Dedifferentiated amniotic fluid mesenchymal stem cell (primary cell): Measurements from ENCODE around the gene TMEM217.

ENCODE experiments used
- DNase-seq: peaks from one replicate; pipeline ENCODE4 v3.0.0-alpha.2; 2016; ENCODE audit errors: extremely low spot score

The TMEM217 gene

DNA sequence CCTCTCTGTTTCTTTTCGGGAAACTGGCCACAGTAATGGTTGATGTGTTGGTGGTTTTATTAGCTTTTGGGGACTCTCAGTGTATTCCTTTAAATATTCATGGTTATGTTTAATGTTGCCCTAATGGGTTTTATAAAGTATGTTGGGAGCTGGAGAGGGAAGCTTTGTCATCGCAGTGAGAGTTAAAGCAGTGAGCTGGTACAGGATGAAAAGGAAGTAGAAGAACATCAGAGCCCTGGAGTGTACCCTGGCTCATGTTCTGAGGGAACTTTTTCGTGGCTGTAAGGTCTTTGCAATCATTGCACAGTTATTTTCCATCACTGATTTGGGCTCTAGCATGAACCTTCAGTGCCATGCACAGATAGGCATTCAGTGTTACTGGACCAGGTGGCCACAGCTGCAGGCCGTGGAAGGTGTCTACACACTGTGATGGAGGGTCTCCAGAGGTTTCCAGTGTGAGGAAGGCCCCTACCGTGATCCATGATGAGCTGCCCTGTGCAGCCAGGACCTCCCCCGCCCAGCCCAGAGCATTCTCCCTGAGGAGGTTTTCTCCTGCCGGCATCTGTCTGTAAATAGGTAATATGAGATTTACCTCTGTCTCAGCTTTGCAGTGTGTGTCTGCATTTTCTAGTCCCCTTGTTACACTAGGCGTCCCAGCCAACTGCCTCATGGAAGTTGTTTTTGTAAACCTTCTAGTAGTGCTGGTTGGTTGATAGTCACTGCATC lies 22.4 kb upstream of the TMEM217 start:
- DNase-seq: no peak

DNA sequence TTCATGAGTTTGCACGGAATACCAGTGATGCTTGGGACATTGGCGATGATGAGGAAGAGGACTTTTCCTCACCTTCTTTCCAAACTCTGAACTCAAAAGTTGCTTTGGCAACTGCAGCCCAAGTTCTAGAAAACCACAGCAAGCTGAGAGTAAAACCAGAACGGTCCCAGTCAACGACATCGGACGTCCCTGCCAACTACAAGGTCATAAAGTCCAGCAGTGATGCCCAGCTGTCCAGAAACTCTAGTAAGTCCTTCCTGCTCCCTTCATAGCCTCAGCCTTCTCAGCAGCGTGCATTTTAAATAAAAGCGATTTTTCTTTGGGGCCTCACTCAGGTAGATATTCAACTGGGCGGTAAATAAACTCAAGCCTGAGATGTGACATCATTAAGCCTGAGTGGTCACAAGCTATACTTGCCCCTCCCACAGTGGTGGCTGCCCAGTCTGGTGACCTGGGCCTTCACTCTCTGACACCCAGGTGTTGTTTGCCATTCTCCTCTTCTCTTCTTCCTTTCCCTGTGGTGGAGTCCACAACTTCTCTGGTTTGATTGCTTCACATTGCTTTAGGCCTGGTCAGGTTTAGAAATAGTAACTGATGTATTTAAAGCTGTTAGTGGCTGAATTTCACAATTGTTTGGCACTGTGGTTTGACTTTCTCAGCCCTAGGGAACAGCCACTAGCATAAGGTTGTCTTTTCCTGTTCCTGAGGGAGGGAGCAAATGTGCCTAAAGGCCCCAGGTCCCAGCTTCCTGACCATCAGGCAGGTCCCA lies 21.6 kb upstream of the TMEM217 start:
- no peak for DNase-seq

DNA sequence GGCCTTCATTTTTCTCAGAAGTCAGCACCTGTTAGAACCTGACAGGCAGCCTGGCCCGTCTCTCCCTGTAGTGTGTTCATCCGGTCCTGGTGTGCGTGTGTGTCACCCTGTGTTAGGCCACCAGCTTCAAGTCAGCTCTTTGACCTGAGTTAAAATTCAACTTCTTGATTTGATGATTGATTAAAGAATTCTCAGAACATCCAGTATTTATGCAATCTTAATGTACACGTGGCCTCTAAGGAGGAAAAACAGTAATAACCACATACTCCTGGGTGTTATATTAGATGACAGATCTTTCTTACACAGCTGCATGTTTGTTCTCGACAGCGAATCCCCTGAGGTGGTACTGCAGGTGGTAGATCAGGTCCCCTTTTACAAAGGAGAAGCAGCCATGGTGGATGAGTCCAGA lies 19.1 kb upstream of the TMEM217 start:
- DNase-seq: no peak

DNA sequence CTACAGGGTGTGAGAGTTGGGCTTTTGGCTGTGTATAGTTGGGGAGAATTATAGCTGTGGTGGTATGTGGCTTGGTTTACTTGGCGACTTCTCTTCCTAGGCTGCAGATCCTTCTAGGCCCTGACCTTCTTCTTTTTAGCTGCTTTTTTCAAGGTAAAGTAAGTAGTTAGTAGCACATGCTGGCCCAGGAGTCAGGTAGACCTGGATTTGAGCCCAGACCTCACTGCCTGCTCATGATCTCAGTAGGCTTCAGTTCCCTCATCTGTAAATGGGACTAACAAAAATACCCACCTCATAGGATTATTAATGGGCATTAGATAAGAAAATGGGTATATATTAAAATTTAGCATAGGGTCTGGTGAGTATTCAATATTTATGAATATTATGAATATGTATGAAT lies 17.4 kb upstream of the TMEM217 start:
- no peak for DNase-seq

DNA sequence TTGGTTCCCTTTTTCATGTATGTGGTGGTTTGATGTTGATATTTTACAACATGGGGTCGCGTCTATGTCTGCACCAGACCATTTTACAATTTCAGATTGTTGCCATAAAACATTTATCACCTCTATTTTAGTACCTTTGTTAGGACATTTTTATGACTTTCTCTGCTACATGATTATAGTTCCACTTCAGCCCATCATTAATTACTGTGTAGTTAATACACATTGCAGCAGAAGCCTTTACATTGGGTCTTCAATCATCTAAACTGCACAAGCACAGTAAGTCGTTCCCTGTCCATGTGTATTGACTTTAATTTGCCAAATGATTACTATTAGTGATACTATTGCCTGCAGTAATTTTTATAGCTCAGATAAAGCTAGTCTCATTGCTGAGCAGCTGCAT lies 15.7 kb upstream of the TMEM217 start:
- no peak for DNase-seq

DNA sequence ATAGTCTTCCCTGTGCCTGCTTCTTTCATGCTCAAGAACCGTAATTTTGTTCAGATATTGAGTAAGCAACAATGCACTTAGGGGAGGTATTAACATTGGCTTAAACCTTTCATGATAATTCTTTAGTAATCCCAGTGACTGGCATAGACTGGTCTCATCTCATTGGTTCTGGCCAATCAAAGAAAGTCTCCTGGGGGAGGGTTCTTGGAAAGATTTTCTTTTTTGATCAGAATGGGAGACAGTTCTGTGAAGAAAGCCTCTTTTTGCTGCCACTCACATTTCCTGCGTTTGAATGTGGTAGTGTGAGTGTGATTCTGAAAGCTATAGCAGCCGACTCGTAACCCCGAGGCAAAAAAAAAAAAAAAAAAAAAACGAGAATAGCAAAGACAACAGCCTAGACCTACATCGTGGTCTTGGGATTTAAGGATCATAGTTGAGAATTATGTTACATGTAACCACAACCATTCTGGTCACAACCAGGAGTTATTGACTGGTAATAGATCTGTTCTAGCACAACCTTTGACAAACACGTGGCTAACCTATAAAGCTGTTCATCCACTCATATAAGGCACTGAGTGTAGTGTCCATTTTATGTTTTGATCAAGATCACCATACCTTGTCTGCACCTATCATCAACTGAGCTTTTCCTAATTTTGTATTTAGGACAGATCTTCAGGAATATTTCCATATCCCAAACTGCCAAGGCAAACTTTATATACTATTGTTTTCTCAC lies 15.1 kb upstream of the TMEM217 start:
- DNase-seq: no peak

DNA sequence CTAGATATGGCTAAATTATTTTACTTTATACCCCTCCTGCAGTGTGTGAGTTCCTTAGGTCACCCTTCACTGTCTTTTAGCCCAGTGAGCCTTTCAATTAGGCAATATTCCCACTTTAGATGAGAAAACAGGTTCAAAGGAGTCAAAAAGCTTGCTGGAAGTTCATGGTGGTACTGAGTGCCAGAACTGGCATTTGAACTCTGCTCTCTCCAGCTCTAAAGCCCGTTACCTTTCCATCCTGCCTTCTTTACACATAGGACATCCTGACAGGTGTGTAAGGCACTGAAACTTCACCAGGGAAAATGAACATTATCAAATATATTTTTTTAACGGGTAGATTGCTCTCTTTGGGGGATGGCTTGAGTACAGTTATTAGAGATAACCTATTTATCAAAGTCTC lies 11.2 kb upstream of the TMEM217 start:
- no peak for DNase-seq

DNA sequence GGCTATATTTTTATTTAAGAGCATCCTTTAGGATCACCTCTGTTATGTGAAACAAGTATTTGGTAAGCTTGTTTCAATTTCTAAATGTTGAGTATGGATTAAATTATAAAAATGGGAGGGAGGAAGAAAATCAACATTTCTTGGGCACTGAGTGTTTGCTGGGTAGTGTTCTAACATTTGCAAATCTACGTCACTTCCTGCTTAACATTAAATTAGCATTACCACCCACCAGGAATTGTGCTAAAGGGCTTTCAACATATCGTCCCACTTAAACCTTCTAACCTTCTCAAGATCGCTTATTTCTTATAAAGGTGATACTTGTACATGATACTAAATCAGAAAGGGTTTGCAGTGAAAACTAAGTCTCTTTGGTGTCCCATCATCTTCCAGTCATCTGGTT lies 7.9 kb upstream of the TMEM217 start:
- DNase-seq: no peak

DNA sequence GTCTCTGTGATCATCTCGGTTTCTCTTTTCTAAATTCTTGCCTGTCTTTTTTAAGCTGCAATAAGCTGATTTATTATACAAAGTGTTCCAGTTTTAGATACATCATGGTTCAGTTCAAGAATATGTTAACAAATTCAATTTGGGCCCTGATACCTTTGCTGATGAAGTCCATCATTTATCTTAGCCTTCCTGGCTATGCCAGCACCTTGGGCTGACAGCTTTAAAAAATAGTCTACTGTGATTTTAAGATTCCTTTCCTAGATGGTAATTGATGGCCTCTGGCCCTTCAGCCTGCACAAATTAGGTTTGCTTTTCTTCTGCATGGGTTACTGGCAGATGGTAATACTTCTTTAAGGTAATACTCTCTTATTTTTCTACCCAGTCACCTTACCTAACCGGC lies 7.1 kb upstream of the TMEM217 start:
- DNase-seq: no peak

DNA sequence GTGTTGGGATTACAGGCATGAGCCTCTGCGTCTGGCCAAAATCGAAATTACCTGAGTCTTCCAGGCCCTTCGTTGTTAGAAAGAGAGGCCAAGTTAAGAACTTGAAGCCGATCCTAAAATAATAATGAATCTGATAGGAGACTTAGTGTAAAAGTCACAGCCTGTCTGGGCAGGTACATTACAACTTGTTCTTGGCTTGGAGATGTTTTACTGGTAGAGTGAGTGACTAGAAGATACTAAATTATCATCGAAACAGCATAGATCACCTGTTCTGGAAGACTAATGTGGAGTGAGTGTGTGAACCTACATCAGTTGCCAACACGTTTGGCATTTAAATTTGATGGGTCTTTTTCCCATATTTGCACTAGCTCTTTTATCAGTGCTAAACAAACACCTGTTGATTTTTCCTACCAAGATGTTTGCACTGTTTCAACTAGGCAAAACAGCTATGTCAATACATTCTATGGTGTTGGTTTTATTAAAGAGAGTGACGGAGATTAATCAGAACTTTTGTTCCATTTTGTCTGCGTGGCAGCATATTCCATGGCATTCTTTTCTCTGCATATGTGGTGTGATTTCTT lies 4.6 kb upstream of the TMEM217 start:
- no peak for DNase-seq

DNA sequence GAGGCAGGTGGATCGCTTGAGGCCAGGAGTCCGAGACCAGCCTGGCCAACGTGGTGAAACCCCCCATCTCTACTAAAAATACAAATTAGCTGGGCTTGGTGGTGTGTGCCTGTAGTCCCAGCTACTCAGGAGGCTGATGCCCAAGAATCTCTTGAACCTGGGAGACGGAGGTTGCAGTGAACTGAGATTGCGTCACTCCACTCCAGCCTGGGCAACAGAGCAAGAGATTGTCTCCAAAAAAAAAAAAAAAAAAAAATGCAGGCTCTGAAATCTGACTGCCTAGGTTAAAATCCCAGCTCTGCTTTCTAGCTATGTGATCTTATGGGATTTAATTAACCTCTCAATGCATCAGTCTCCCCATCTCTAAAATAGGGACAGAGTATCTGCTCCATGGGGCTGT lies 3.3 kb upstream of the TMEM217 start:
- no peak for DNase-seq

DNA sequence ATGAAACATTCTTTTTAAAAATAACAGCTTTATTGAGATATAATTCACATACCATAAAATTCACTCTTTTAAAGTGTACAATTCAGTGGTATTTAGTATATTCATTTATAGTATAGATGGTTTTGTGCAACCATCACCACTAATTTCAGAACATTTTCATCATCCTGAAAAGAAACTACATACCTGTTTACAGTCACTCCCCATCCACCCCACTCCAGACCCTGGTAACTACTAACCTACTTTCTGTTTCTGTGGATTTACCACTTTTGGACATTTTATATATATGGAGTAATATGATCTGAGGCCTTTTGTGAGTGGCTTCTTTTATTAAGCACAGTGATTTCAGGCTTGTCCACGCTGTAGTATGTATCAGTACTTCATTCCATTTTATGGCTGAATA lies 2.5 kb upstream of the TMEM217 start:
- DNase-seq: no peak

DNA sequence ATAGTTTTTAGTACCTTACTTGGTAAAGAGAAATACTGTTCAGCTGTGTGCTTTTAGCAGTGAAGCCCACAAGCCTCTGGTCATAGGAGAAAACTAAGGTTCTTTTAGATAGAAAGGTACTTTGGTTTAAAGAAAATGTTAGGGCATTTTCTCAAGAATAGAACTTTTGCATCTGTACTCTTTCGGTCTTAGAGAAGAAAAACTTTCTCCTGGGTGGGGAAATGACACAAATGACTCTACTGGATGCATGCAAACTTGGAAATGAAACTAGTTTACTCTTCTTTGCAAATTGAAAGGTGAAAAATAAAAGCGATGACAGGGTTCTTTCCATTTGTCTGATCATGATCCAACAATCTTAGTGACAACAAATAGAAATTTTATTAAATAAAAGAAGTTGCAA lies 2.1 kb upstream of the TMEM217 start:
- no peak for DNase-seq

DNA sequence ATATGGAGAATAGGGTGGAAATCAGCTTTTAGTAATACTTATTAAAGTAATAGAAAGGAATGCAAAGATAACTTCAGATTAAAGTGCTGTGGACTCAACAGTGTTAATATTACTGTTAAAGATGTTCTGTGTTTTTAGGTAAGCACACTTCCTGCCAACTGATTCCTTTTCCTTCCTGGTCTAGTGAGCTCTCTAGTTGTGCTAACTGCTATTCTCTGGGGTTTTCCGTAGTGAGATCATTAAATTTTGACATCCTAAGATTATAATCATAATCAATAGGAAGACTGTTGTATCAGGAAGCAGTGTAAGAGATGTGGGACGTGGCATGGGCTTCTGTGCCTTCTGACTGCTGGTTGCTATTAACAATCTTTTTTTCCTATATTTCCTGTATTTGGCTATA lies 1.2 kb upstream of the TMEM217 start:
- no peak for DNase-seq

DNA sequence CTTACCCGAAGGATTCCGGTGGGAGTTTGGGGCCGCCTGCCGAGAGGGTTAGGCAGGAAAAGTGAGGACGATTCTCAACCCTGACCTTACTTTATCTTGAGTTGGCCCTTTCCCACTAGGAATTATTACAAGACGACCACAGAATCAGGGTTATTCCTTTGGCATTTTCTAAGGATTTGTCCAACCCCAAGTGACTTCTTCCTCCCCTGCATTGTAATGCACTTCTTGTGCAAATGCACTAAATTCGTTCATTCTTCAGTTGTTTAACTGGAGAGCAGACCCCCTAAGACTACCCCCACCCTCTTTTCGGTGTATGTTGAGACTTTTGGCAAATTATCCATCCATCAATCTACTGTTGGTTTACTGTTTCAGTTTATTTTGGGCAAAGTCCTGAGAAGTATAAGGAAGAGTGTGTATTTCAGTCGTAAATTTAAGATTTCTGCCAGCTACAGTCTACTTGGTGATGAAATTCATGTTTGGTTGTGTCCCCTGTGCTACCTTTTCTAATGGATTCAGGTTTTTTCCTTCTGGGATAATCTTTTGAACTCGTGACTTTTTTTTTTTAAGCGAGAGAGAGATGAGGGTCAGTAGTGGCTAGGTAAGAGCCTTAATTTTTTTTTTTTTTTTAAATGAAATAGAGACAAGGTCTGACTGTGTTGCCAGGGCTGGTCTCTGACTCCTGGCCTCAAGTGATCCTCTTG lies 611 bp upstream of the TMEM217 start:
- no peak for DNase-seq

DNA sequence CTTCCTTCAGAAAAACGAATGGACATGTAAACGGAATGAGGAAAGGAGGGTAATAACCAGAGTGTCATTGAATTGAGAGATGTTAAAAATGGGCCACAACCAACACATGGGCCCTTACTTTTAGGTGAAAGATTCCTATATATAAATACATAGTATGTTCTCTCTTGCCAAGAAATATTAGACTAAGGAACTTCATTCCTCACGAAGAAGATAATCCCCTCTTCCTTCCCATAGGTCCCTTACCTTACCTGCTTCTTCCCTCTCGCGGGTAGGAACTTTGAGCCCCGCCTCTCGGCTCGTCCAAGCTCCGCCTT lies 667 bp downstream of the TMEM217 start:
- no peak for DNase-seq

DNA sequence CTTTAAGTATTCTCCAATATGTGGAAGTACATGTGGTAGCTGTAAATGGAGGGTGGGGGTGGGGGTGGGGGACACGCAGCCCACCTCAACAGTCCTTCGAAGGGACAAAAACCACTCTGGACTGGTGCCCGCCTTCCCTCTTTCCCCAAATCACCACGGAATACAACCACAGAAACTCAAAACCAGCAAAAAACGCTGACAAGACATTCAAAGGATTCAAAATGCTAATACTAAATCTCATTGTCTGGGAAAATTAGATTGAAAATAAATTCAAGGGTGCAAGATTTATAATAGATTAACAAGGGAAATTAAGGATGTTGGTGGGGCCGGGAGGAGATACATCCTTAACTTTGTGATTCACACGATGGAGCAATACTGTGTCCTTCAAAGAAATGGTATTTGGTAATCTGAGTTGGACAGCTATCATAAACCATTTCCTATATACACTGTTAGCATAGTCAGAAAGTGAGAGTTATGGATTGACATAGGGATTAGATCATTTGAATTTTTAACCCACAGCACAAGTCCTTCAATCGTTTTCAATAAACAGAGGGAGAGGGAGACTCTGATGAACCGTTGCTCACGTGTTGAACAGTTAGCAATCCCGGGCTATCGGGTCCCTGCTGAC lies 1.1 kb downstream of the TMEM217 start:
- no peak for DNase-seq

DNA sequence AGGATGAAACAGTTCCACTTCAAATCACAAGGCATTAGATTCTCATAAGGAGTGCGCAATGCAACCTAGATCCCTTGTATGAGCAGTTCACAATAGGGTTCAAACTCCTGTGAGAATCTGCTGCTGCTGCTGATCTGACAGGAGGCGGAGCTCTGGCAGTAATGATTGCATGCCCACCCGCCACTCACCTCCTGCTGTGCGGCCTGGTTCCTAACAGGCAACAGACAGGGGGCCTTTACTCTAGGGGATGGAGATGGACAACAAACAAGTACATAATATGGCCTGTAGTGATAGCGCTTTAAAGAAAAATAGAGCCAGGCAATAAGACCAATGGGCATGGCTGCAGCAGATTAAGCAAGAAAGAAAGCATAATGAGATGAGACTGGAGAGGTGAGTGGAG lies 3.1 kb downstream of the TMEM217 start:
- DNase-seq: no peak

DNA sequence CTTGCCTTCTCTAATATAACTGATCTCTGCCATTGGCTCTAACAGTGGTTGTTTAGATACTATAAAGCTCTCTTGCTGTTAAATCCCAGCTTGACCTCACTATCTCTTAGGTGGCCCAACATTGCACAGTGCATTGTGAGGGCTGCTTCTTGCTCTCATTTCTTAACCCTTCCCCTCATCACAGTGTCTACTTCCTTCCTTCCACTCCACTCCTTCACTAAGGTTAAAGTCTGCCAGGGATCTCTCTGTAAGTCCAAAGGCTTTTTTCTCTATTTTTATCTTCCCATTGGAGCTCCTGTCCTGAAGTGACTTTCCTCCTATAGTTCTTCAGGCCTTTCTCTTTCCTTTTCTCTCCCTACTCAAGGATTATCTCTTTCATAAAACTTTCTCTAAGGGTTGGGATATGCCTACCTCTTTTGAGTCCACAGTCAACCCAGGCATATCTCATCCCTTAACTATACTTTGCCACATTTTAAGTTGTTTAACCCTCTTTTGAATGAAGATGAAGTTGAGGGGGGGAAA lies 4.4 kb downstream of the TMEM217 start:
- no peak for DNase-seq

DNA sequence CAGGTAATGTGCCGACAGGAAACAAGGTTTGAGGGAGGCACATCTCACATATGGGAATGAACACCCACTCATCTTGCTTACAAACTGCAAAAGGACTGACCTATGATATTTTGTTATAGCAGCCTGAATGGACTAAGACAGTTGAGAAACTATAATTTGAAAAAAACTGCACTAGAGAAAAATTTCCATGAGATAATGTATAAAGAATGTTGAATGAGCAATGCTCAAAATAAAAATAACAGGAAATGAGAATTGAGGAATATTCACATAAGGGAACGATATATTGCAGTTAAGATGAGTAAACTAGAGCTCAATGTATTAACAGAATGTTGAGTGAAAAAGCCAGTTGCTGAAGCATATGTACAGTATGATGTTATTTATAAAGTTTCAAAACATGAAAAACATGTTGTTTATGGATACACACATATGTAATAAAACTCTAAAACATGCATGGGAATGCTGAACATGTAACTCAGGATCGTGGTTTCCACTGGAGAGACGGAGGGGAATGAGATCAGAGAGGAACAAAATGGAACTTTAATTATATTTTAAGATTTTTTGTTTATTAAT lies 6.6 kb downstream of the TMEM217 start:
- no peak for DNase-seq
